Inflammatory macrophage treated with lipopolysaccharide for 4 hours (primary cell): ENCODE measurements around the gene BRSK2.
"Not testable (repeated sequence)": the region's sequence is repeated elsewhere in the genome, so short reads cannot be mapped to it uniquely, and the experiment has no call there.

Experiments
- DNase-seq: peaks from one replicate; pipeline ENCODE4 v3.0.0-alpha.2; 2020

The BRSK2 gene

GRCh38 chr11:1397146-1397861 is 7.6 kb downstream of the BRSK2 start:
- no peak for DNase-seq

- no peak for DNase-seq
These were observed 8.3 kb downstream of the BRSK2 start for GRCh38 chr11:1397862-1398527.

GRCh38 chr11:1398528-1399235 is 8.9 kb downstream of the BRSK2 start:
- no peak for DNase-seq

GRCh38 chr11:1399386-1400316 is 9.9 kb downstream of the BRSK2 start:
- no peak for DNase-seq

- DNase-seq, result no peak
These were observed 10.8 kb downstream of the BRSK2 start for GRCh38 chr11:1400317-1401170.

- no peak for DNase-seq
These were observed 11.4 kb downstream of the BRSK2 start for GRCh38 chr11:1401171-1401445.

GRCh38 chr11:1401656-1402221 is 12.0 kb downstream of the BRSK2 start:
- DNase-seq, result peak; percentile 7

GRCh38 chr11:1402355-1403077 is 12.8 kb downstream of the BRSK2 start:
- DNase-seq, result no peak

GRCh38 chr11:1403078-1403620 is 13.4 kb downstream of the BRSK2 start:
- DNase-seq, result no peak

GRCh38 chr11:1403721-1404460 is 14.2 kb downstream of the BRSK2 start:
- no peak for DNase-seq

- no peak for DNase-seq
These were observed 14.9 kb downstream of the BRSK2 start for GRCh38 chr11:1404461-1405185.

GRCh38 chr11:1405186-1406020 is 15.7 kb downstream of the BRSK2 start:
- no peak for DNase-seq

- no peak for DNase-seq
These were observed 17.1 kb downstream of the BRSK2 start for GRCh38 chr11:1406571-1407485.

GRCh38 chr11:1407668-1408067 is 17.9 kb downstream of the BRSK2 start:
- DNase-seq, result no peak

- no peak for DNase-seq
These were observed 18.6 kb downstream of the BRSK2 start for GRCh38 chr11:1408346-1408745.

- no peak for DNase-seq
These were observed 19.5 kb downstream of the BRSK2 start for GRCh38 chr11:1409108-1409851.

GRCh38 chr11:1409852-1410125 is 20.1 kb downstream of the BRSK2 start:
- not testable (repeated sequence) for DNase-seq
